ENCODE results near the gene SH3RF2. TPM values are rescaled to one million over a fixed set of nuclear protein-coding genes. Genes with fewer than 3 reads are reported as not detected.
"Not testable (repeated sequence)": the region's sequence is repeated elsewhere in the genome, so short reads cannot be mapped to it uniquely, and the experiment has no call there.

The SH3RF2 gene
- total and polyA plus RNA-seq, 2 donors, result 1.0 TPM

DNA sequence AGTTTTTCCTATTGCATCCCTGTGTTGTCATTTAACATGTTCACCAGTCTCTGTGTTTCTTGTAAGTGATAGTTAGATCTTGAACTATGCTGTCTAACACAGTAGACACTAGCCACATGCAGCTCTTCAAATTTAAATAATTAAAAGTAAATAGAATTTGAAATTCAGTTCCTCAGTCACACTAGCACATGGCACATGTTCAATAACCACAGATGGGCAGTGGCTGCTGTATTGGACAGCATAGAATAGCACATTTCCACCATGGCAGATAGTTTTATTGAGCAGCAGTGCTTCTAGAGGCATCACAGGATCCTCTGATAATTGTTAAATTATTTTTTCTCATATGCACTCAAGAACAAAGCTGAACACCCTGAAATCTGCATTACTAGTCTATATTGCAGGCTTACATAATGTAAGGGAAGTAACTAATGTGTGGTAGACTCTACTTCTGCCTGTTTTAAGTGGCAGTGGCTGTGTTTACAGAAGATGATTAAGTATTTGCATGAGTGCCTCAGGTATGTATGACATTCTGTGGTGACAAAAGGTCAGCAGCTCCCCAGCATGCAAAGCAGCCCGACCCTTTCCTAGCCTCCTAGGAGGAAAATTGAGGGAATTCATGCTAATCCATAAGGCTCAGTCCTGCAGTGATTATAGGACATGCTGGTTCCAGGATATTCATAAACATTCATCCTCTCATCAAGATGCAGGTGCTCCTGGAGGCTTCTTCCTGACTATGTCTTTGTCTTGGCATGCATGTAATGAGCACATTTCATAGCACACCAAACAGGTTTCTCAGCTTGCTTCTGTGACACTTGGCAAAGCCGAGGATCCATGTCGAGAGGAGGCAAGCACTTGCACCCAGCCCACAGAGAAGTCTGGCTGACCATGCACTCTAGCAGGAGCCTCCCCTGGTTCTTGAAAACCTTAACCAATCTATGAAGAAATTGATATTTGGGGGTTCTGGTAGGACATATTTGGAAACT is 45.5 kb downstream of the SH3RF2 start:
- Histone ChIP-seq H3K27ac (ENCODE audit: low read depth) (no peak overlapping the region), H3K4me3 (ENCODE audit: low read depth, low read length) (no peak overlapping the region), H3K36me3 (ENCODE audit: insufficient read depth) (no peaks in the 10 kb centered on the region), H3K4me1 (ENCODE audit: insufficient read depth) (no peaks in the 10 kb centered on the region)
- WGBS, result 72% methylated on average over 3 of the region's 3 CpGs
- peak; percentile 14 for DNase-seq (ENCODE audit: extremely low spot score)

DNA sequence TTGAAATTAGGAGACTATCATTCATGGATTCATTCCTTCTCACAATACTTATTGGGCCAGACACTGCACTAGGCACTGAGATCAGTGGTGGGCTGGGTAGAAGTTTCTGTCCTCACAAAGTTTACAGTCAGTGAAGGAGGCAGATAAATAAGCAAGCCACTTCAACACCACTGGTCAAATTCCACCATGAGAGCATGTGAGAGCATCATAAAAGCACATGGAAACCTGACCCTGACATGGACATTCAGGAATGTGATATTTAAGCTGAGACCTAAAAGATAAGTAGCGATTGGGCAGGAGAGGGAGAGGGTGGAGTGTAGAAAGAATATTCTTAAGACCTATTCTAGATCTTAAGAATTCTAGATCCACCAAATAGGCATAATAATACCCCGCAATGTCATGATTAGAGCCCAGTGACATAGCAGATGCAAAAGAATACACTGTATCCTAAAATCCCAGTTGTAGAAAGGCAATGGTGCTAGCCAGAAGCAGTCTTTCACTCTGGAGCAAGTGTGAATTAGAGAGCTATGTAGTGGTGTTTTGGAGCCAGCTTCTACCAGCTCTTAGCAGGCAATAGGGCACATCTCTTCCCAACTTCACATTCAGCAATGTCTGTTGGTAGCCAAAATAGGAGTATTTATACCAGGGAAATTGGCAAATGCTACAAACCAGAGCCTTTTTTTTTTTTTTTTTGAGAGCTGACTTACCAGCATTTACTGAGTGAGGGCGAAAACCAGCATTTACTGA is 46.4 kb downstream of the SH3RF2 start:
- Histone ChIP-seq H3K36me3 (ENCODE audit: insufficient read depth) (no peaks in the 10 kb centered on the region), H3K4me3 (ENCODE audit: low read depth, low read length) (no peak overlapping the region), H3K4me1 (ENCODE audit: insufficient read depth) (no peaks in the 10 kb centered on the region), H3K27ac (ENCODE audit: low read depth) (no peak overlapping the region)
- WGBS, result 71% methylated on average over 3 of the region's 3 CpGs
- no peak for DNase-seq (ENCODE audit: extremely low spot score)

DNA sequence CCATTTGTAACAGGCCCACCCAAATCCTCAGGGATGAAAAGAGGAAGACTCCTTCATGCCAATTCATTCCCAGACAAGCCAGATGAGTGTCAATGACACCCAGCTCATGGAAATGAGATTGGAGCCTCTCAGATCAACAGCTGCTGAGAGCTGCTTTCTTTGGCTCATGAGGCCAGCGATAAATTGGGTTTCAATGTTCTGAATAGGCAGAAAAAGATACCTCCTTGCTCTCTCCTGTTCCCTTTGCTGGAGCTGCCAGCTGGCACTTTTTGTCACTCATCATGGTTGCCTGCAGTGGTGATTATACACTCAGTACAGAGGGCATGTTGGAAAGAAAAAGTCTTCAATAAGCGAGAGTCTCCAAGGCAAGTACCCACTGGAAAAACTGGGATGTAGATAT is 47.1 kb downstream of the SH3RF2 start:
- 97% methylated on average over 2 of the region's 2 CpGs for WGBS
- Histone ChIP-seq H3K4me3 (ENCODE audit: low read depth, low read length) (no peak overlapping the region), H3K36me3 (ENCODE audit: insufficient read depth) (no peaks in the 10 kb centered on the region), H3K4me1 (ENCODE audit: insufficient read depth) (no peaks in the 10 kb centered on the region), H3K27ac (ENCODE audit: low read depth) (no peak overlapping the region)
- DNase-seq (ENCODE audit: extremely low spot score), result no peak

DNA sequence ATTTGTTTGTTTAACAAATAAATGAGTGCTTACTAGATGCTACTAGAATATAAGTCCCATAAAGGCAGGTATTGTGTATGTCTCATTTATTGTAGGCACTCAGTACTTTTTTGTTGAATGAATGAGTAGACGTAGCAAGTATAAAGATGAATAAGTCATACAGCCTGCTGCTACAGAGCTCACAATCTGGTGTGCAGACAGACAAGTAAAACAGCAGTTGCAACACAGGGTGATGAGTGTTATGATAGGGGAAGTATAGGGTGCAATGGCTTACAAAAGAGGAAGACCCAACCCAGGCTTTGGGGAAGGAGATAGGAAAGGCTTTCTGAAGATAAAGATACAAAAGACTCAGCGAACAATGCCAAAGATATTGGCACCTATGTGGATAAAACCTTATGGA is 47.7 kb downstream of the SH3RF2 start:
- 76% methylated on average over 2 of the region's 2 CpGs for WGBS
- Histone ChIP-seq H3K27ac (ENCODE audit: low read depth) (no peak overlapping the region), H3K4me1 (ENCODE audit: insufficient read depth) (no peaks in the 10 kb centered on the region), H3K36me3 (ENCODE audit: insufficient read depth) (no peaks in the 10 kb centered on the region), H3K4me3 (ENCODE audit: low read depth, low read length) (no peak overlapping the region)
- DNase-seq (ENCODE audit: extremely low spot score), result no peak

DNA sequence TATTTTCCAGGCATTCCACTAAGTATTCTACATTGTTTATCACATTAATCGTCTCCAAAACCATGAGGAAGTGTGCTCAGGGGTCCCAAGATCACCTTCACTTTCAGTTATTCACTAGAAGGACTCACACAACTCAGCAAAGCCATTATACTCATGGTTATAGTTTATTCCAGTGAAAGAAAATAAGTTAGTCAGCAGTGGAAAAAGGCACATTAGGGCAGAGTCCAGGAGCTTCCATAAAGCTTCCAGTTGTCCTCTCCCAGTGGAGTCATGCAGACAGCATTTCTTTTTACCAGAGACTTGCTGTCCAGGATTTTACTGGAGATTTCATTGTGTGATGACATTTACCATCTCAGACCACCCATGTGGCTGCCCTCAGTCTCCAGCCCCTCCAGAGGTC is 51.5 kb downstream of the SH3RF2 start:
- WGBS, result 68% methylated on average over 1 of the region's 1 CpG

GRCh38 chr5:145988993-145989392 is 52.6 kb downstream of the SH3RF2 start:
- no peak for DNase-seq (ENCODE audit: extremely low spot score)
- Histone ChIP-seq H3K27ac (ENCODE audit: low read depth) (no peak overlapping the region), H3K36me3 (ENCODE audit: insufficient read depth) (no peaks in the 10 kb centered on the region), H3K4me1 (ENCODE audit: insufficient read depth) (no peaks in the 10 kb centered on the region), H3K4me3 (ENCODE audit: low read depth, low read length) (no peak overlapping the region)
- 75% methylated on average over 2 of the region's 2 CpGs for WGBS

More for the DNA sequence above, 51.5 kb downstream of the SH3RF2 start:
- no peak overlapping the region for H3K27ac ChIP-seq (ENCODE audit: low read depth)
- H3K36me3 ChIP-seq (ENCODE audit: insufficient read depth), result no peaks in the 10 kb centered on the region
- H3K4me1 ChIP-seq (ENCODE audit: insufficient read depth), result no peaks in the 10 kb centered on the region
- H3K4me3 ChIP-seq (ENCODE audit: low read depth, low read length), result no peak overlapping the region
- no peak for DNase-seq (ENCODE audit: extremely low spot score)

- no peaks in the 10 kb centered on the region for H3K4me1 ChIP-seq (ENCODE audit: insufficient read depth)
- no peak overlapping the region for H3K27ac ChIP-seq (ENCODE audit: low read depth)
- no peaks in the 10 kb centered on the region for H3K36me3 ChIP-seq (ENCODE audit: insufficient read depth)
- DNase-seq (ENCODE audit: extremely low spot score), result no peak
- no peak overlapping the region for H3K4me3 ChIP-seq (ENCODE audit: low read depth, low read length)
- 86% methylated on average over 2 of the region's 2 CpGs for WGBS
Measured at GRCh38 chr5:145989428-145989827, 53.0 kb downstream of the SH3RF2 start.

- Histone ChIP-seq H3K27ac (ENCODE audit: low read depth) (no peak overlapping the region), H3K4me3 (ENCODE audit: low read depth, low read length) (no peak overlapping the region), H3K36me3 (ENCODE audit: insufficient read depth) (no peaks in the 10 kb centered on the region), H3K4me1 (ENCODE audit: insufficient read depth) (no peaks in the 10 kb centered on the region)
- no peak for DNase-seq (ENCODE audit: extremely low spot score)
- 86% methylated on average over 2 of the region's 2 CpGs for WGBS
Measured at GRCh38 chr5:145990170-145990569, 53.8 kb downstream of the SH3RF2 start.

DNA sequence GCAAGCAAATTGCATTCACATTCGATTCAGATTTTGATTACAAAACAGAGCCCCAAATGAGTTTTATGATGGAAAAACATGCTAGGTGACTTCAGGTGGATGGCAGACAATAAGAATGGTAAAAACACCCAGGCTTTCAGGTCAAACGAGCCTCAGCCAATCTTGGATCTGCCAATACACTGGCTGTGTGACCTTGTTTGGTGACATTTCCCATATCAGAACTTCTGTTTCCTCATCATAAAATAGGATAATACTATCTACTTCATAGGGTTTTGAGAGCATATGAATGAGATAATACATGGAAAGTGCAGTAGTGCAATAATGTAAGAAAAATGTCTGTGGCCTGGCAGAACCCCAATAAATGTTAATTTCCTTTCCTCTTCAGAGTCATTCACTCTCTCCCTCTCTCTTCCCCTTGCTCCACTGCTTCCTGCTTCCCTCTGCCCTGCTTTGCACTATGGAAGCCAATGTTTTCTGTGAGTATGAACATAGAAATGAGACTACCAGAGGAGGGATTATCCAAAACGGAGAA is 54.7 kb downstream of the SH3RF2 start:
- Histone ChIP-seq H3K36me3 (ENCODE audit: insufficient read depth) (no peaks in the 10 kb centered on the region), H3K27ac (ENCODE audit: low read depth) (no peak overlapping the region), H3K4me1 (ENCODE audit: insufficient read depth) (no peaks in the 10 kb centered on the region), H3K4me3 (ENCODE audit: low read depth, low read length) (no peak overlapping the region)
- WGBS, result 43% methylated on average over 3 of the region's 3 CpGs
- no peak for DNase-seq (ENCODE audit: extremely low spot score)

DNA sequence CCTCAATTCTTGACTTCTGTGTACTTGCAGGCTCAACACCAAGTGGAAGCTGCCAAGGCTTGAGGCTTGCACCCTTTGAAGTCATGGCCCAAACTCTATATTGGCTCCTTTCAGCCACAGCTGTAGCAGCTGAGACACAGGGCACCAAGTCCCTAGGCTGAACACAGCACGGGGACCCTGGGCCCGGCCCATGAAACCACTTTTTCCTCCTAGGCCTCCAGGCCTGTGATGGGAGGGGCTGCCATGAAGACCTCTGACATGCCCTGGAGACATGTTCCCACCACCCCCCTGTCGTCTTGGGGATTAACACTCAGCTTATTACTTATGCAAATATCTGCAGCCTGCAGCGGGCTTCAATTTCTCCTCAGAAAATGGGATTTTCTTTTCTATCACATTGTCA is 57.2 kb downstream of the SH3RF2 start:
- H3K27ac ChIP-seq (ENCODE audit: low read depth); DNase-seq (ENCODE audit: extremely low spot score); H3K4me3 ChIP-seq (ENCODE audit: low read depth, low read length); H3K36me3 ChIP-seq (ENCODE audit: insufficient read depth); H3K4me1 ChIP-seq (ENCODE audit: insufficient read depth): not testable (repeated sequence)
- 90% methylated on average over 4 of the region's 4 CpGs for WGBS

DNA sequence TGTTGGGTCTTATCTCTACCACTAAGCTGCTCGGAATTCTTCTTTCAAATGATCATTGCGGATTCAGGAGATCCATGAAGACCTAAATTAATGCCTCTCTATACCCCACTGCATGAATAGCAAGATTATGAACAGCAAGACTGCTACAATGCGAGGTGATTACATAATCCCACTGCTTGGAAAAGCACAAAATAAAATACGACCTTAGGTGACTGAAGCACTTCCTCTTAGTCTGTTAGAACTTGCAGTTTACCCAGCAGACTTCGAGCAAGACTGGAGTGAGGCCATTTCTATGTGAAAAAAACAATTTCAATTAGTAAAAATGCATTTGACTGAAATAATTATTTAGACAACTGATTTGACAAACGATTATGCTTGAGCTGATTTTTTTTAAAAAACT is 59.8 kb downstream of the SH3RF2 start:
- H3K4me1 ChIP-seq (ENCODE audit: insufficient read depth), result no peaks in the 10 kb centered on the region
- DNase-seq (ENCODE audit: extremely low spot score), result no peak
- H3K36me3 ChIP-seq (ENCODE audit: insufficient read depth), result no peaks in the 10 kb centered on the region
- no peak overlapping the region for H3K27ac ChIP-seq (ENCODE audit: low read depth)
- 51% methylated on average over 6 of the region's 6 CpGs for WGBS
- H3K4me3 ChIP-seq (ENCODE audit: low read depth, low read length), result no peak overlapping the region

DNA sequence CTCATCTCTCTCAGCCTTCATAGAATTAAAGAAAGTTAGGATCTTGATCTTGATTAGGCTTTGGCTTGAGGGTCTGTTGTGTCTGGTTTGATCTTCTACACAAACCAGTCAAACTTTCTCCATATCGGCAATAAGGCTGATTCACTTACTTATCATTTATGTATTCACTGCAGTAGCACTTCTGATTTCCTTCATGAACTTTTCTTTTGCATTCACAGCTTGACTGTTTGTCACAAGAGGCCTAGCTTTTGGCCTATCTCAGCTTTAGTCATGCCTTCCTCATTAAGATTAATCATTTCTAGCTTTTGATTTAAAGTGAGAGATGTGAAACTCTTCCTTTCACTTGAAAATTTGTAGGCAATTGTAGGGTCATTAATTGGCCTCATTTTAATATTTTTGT is 62.8 kb downstream of the SH3RF2 start:
- DNase-seq (ENCODE audit: extremely low spot score), result no peak
- H3K36me3 ChIP-seq (ENCODE audit: insufficient read depth), result no peaks in the 10 kb centered on the region
- WGBS, result 82% methylated on average over 1 of the region's 1 CpG
- H3K4me1 ChIP-seq (ENCODE audit: insufficient read depth), result no peaks in the 10 kb centered on the region
- H3K4me3 ChIP-seq (ENCODE audit: low read depth, low read length), result no peak overlapping the region
- no peak overlapping the region for H3K27ac ChIP-seq (ENCODE audit: low read depth)

GRCh38 chr5:146000072-146000471 is 63.7 kb downstream of the SH3RF2 start:
- Histone ChIP-seq H3K4me1 (ENCODE audit: insufficient read depth) (no peaks in the 10 kb centered on the region), H3K4me3 (ENCODE audit: low read depth, low read length) (no peak overlapping the region), H3K36me3 (ENCODE audit: insufficient read depth) (no peaks in the 10 kb centered on the region), H3K27ac (ENCODE audit: low read depth) (no peak overlapping the region)
- WGBS, result 94% methylated on average over 9 of the region's 9 CpGs
- no peak for DNase-seq (ENCODE audit: extremely low spot score)

Data from urinary bladder (tissue), 4 donors.